Measurements from ENCODE around the gene MPZL3. TPM values are rescaled to one million over a fixed set of nuclear protein-coding genes. Genes with fewer than 3 reads are reported as not detected.

MPZL3 gene
- total RNA-seq, 4 donors from 2014 or later: 6.9 to 15.3 (median 12.3) TPM

DNA sequence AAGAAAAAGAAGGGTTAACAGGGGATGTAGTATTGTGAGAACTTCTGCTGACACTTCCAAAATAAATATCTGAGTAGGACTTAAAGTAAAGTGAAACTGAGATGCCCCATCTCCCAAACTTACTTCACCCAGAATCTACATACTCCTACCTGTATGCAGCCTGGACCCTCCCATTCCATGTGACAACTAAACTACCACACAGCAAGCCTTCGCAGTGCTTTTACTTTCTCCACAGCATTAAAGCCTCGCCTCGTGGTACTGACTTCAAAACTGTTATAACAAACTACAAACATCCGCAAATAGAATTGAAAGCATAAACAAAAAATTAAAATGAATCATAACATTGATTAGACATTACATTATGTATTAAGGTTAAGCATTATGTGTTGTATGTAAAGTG, 10.9 kb upstream of the MPZL3 start:
- DNase-seq: no peak
- Histone ChIP-seq H3K4me3 (replicated peaks in 1 of 3) (peak overlapping the region in 2 of 3 donors; percentile 33 to 43), H3K27me3 (no peaks in the 10 kb centered on the region), H3K36me3 (no peaks in the 10 kb centered on the region), H3K4me1 (peaks cover 24 to 48% of the 10 kb centered on the region in 2 donors), H3K9me3 (no peaks in the 10 kb centered on the region), H3K27ac (peak overlapping the region; percentile 81 to 92 (median 84))
- intact Hi-C loops (cut with DNase I): no loop called here
- TF ChIP-seq, protein P1, sequence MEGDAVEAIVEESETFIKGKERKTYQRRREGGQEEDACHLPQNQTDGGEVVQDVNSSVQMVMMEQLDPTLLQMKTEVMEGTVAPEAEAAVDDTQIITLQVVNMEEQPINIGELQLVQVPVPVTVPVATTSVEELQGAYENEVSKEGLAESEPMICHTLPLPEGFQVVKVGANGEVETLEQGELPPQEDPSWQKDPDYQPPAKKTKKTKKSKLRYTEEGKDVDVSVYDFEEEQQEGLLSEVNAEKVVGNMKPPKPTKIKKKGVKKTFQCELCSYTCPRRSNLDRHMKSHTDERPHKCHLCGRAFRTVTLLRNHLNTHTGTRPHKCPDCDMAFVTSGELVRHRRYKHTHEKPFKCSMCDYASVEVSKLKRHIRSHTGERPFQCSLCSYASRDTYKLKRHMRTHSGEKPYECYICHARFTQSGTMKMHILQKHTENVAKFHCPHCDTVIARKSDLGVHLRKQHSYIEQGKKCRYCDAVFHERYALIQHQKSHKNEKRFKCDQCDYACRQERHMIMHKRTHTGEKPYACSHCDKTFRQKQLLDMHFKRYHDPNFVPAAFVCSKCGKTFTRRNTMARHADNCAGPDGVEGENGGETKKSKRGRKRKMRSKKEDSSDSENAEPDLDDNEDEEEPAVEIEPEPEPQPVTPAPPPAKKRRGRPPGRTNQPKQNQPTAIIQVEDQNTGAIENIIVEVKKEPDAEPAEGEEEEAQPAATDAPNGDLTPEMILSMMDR (IDR thresholded peaks at IDR 0.05): no peak
- TF ChIP-seq POLR2A (IDR thresholded peaks at IDR 0.05): no peak
- WGBS, 2 donors: 27 to 33% methylated on average over 4 of the region's 4 CpGs

DNA sequence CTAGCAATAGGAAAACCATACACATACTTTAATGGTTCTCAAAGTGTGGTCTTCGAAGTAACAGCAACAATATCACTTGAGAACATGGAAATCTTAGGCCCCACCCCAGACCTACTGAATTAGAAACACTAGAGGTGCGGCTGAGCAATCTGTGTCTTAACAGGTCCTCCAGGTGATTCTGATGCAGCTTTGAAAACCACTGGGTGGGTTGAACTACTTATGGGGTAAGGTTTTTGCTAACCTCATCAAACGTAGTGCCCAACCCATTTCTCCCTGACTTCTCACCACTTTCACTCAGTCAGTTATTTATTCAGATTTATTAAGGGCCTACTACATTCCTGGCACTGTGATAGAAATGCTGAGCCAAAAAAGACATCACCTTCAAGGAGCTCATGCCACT, 8.2 kb upstream of the MPZL3 start:
- DNase-seq: no peak
- Histone ChIP-seq H3K27me3 (no peaks in the 10 kb centered on the region), H3K27ac (no peak overlapping the region), H3K4me3 (replicated peaks in 1 of 3) (no peak overlapping the region), H3K36me3 (peaks cover 4 to 6% of the 10 kb centered on the region in 2 donors), H3K9me3 (no peaks in the 10 kb centered on the region), H3K4me1 (peaks cover 19 to 26% of the 10 kb centered on the region in 2 donors)
- intact Hi-C loops (cut with DNase I): no loop called here
- TF ChIP-seq, protein P1 (IDR thresholded peaks at IDR 0.05): no peak
- TF ChIP-seq POLR2A (IDR thresholded peaks at IDR 0.05): no peak
- 56 to 64% methylated on average over 3 of the region's 3 CpGs for WGBS, 2 donors

DNA sequence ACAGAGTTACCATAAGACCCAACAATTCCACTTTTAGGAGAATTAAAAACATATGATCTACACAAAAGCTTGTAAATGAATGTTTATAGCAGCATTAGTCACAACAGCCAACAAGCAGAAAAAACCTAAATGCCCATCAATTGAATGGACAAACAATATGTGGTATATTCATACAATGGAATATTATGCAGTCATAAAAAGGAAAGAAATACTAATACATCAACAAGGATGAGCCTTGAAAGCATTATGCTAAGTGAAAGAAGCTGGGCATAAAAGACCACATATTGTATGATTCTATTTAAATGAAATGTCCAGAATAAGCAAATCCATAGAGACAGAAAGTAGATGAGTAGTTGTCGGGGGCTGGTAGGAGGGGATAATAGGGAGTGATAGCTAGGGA, 7.0 kb upstream of the MPZL3 start:
- 95 to 98% methylated on average over 1 of the region's 1 CpG for WGBS, 2 donors
- Histone ChIP-seq H3K36me3 (peaks cover 4 to 6% of the 10 kb centered on the region in 2 donors), H3K27ac (no peak overlapping the region), H3K4me3 (replicated peaks in 1 of 3) (no peak overlapping the region), H3K4me1 (peaks cover 8 to 17% of the 10 kb centered on the region in 2 donors), H3K9me3 (no peaks in the 10 kb centered on the region), H3K27me3 (no peaks in the 10 kb centered on the region)
- no peak for DNase-seq
- intact Hi-C loops (cut with DNase I): no loop called here
- TF ChIP-seq POLR2A (IDR thresholded peaks at IDR 0.05): no peak
- TF ChIP-seq, protein P1 (IDR thresholded peaks at IDR 0.05): no peak

- H3K4me3 ChIP-seq (replicated peaks in 1 of 3): no peak overlapping the region
- intact Hi-C loops (cut with DNase I): no loop called here
- no peak for TF ChIP-seq POLR2A (IDR thresholded peaks at IDR 0.05)
- TF ChIP-seq, protein P1 (IDR thresholded peaks at IDR 0.05): no peak
- DNase-seq: no peak
- H3K27me3 ChIP-seq: no peaks in the 10 kb centered on the region
- no peaks in the 10 kb centered on the region for H3K9me3 ChIP-seq
- H3K4me1 ChIP-seq: peaks cover 8 to 17% of the 10 kb centered on the region in 2 donors
- WGBS, 2 donors: 0% methylated on average over 1 of the region's 1 CpG
- H3K36me3 ChIP-seq: peaks cover 4 to 6% of the 10 kb centered on the region in 2 donors
- no peak overlapping the region for H3K27ac ChIP-seq
Measured at GRCh38 chr11:118258410-118258809, 6.2 kb upstream of the MPZL3 start.

- peak overlapping the region in 2 of 3 donors; percentile 94 to 98 for H3K27ac ChIP-seq
Measured at GRCh38 chr11:118252688-118253087, 523 bp upstream of the MPZL3 start.

More at GRCh38 chr11:118252688-118253087, 523 bp upstream of the MPZL3 start:
- no peak for DNase-seq
- WGBS, 2 donors: 71 to 72% methylated on average over 3 of the region's 3 CpGs
- Histone ChIP-seq H3K9me3 (no peaks in the 10 kb centered on the region), H3K4me1 (peaks cover 13 to 28% of the 10 kb centered on the region in 2 donors), H3K36me3 (peaks cover 4 to 6% of the 10 kb centered on the region in 2 donors), H3K4me3 (replicated peaks in 1 of 3) (peak overlapping the region in 1 of 3 donors; percentile 53), H3K27me3 (no peaks in the 10 kb centered on the region)
- TF ChIP-seq, protein P1 (IDR thresholded peaks at IDR 0.05): no peak
- intact Hi-C loops (cut with DNase I): no loop called here
